GDM1 (cell line): ENCODE results near the gene LDHD.
"Not testable (repeated sequence)": the region's sequence is repeated elsewhere in the genome, so short reads cannot be mapped to it uniquely, and the experiment has no call there.

Source experiments
- DNase-seq: peaks from one replicate; lab custom pipeline; 2025; lab: John Stamatoyannopoulos, UW

Gene LDHD

DNA sequence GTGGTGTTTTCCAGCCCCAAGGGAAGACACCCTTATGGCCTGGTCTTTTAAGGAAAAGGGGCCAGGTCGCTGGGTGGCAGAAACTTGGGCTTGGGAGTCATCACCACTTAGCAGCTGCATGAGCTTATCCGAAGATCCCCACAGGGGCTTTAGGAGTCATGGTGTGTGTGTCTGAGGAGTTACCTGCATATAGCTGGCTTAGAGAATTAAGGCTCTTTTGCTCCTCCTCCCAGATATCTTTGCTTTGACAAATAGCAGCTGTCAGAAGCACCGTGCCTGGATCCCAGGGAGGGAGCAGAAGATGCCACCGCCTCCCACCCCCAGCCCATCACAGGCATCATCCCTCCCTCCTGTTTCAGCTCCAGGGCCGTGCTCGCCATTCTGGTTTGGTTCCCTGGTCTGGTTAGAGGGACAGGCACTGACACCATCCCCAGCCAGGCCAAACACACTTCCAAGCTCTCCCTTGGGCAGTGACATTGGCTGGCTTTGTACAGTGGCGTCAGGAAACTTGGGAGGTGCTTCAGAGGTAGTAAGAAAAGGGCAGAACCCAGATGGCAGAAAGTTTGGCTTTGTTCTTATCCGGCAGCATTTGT lies 17.4 kb downstream of the LDHD start:
- DNase-seq = no peak

- no peak for DNase-seq
Measured at GRCh38 chr16:75097941-75098901, 18.4 kb downstream of the LDHD start.

DNA sequence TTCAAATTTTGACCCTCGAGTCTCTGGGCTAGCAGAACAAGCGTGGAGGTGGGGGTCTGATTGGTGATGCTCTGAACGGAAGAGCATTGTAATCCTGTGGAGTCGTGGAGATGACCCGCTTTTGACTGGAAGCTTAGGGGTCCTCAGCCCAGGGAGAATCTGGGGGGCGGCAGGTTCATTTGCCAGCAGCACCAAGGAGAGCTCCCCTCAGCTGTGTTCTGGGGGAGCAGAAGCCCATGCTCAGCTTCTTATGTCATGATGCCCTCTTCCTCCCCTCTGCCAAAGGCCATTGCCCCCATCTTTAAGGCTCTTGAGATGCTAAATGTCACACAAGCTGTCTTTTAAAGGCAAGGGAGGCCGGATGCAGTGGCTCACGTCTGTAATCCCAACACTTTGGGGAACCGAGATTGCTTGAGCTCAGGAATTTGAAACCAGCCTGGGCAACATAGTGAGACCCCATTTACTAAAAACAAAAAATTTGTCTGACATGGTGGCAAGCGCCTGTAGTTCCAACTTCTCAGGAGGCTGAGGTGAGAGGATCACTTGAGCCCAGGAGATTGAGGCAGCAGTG lies 19.3 kb downstream of the LDHD start:
- no peak for DNase-seq

GRCh38 chr16:75096656-75097055 lies 19.9 kb downstream of the LDHD start:
- DNase-seq = no peak

DNA sequence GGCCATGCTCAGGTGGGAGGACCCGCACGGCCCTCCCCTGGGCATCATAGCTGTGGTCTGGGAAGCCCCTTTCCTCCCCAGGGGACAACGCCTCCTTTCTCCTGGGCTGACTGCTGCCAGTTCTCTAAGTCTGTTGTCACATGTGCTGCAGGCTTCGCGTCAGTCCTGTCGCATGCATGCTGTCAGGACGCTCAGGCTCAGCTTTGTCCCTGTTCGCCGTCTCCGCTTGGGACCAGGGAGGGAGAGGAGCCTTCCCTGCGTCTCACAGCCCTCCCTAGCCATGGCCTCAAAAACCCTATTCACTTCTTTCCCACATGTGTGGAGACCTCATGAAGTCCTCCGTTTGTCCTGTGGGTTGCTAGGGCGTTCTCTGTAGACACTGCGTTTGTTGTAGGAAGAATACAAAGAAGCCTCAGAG lies 21.4 kb downstream of the LDHD start:
- DNase-seq = no peak

DNA sequence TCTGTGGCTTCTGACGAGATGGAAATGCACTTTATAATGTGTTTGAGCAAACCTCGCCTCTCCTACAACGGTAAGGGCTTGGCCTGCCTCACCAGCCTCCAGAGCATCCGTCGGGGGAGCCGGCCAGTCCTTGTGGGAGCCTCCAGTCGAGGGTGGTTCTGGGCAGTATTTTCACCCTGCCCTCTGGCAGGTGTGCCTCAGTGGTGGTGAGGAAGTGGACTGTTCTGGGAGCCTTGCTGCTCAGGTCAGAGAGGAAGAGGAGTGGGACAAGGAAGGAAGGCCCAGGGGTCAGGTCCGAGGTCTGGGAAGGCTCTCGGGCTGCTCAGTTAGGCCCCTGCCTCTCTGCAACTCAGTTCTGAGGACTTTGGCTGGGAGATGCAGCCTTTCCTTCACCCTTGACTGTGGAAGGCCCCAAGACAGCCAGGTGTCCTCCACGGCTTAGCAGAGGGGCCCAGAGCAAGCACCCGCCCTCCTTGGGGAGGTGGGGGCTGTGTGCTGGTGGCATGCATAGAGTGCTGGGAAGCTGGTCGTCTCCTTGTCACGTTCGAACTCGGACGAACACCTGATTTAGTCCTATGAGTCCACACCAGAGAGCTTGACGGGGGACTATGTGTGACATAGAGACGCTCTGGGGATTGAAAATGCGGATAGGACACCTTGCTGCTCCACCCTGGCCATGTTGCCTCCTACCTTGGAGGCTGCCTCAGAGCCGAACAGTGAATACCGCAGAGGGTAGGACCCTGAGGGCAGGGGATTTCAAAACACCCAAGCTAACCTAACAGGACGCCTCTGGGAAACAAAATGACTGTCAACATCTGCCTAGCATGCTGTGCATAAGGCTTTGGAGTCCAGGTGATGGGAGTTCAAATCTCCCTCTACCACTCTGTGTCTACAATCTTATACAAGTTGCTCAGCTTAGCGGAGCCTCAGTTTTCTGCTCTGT lies 22.7 kb downstream of the LDHD start:
- DNase-seq = no peak

DNA sequence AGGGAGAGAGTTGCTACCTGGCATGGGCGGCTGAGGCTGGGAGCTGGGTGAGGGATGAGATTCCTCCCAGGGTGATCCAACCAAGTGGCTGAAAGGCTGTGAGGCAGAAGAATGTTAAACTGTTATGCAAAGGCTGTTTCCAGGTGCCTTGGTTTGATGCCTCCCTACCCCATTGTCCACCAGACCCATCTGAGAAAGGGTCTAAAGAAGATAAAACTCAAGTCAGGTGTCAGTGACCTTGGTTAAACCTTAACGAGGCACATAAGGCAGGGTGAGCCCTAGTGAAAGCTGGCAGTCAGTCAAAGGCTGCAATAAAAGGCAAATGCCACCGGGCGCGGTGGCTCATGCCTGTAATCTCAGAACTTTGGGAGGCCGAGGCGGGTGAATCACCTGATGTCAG lies 23.8 kb downstream of the LDHD start:
- no peak for DNase-seq

- DNase-seq = not testable (repeated sequence)
Measured at GRCh38 chr16:75091619-75092018, 25.0 kb downstream of the LDHD start.

GRCh38 chr16:75090899-75091298 lies 25.7 kb downstream of the LDHD start:
- not testable (repeated sequence) for DNase-seq

- no peak for DNase-seq
Measured at GRCh38 chr16:75089486-75090202, 26.9 kb downstream of the LDHD start.

DNA sequence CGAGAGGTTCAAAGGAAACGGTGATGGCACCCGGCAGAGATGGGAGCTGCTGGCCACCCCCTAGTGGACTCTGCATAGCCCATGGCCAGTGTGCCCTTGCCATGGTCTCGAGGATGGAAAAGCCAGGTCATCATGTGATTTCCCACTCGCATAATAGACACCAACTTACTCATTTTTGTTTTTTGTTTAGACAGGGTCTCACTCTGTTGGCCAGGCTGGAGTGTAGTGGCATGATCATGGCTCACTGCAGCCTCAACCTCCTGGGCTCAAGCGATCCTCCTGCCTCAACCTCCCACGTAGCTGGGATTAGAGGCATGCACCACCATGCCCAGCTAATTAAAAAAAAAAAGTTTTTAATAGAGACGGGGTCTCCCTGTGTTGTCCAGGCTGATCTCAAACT lies 27.6 kb downstream of the LDHD start:
- no peak for DNase-seq

DNA sequence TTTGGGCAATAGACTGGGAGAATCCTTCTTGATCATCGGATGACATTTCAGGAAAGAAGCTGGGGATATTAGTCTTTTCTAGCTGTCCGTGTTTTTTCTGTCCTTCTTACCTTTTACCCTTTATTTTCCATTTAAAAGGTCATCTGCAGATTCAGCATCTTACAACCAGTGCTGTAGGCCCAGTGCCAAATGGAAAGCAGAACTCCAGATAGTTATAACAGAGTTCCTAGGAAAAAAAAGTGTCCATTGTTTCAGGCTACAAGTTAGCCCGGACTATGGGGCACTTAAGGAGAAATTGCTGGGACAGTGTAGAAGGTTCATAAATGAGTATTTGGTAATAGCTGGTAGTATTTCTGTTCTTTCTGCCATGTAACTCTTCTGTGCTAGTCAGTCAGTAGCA lies 28.4 kb downstream of the LDHD start:
- DNase-seq = no peak

DNA sequence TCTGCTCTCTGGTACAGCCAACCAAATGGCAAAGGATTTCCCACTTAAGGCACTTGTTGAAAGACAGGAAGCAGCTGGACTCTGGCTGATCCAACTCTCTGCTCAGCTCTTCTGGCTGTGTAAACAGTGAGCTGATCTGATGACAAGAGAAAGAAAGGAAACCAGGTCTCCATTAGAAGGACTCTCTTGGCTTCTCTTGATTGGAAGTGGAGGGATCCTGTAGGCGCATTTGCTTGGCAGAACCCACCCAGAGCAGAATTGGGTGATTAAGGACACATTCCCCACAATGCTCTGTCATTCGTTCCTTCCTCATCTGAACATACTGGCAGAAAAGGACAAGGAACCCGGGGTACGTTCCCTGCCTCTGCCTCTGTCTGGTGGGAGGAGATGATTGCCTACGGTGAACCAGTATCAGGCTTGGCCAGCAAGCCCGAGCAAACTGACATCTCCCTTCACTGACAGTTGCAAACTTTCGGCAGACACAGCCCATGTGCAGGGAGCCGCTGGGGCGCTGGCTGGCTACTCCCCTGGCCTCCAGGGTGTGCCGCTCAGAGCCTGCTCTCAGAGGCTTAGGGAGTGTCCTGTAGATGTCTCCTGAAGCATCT lies 29.1 kb downstream of the LDHD start:
- DNase-seq = peak; percentile 34

DNA sequence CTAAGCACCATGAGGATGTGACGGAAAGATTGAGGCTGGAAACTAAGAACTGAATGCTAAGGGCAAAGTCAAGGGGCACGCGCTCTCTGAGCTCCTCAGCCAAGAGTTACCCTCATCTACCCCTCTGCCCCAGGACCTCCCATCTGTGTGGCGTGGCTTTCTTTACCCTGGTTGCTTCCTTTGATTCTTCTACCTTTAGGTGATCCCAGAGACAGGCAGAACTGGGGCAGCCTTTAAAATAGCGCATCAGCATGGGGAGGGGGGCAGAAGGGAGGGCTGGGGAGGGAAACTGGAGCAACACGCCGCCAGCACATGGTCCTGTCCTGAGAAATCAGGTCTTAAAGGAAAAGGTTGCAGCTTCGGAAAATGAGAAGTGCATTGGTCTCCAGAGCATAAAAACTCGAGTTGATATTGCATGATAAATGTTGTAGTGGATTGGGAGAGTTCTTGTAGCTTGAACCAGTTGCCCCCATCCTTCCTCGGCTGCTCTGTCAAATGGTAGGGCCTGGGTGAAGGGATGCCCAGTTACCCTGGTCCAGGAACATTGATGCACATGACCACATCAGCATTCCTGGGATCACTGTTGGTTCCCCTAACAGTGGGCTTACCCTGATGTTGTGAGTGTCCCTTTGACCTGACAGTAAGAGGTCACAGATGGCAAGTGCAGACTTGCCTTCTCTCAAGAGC lies 29.7 kb downstream of the LDHD start:
- no peak for DNase-seq

DNA sequence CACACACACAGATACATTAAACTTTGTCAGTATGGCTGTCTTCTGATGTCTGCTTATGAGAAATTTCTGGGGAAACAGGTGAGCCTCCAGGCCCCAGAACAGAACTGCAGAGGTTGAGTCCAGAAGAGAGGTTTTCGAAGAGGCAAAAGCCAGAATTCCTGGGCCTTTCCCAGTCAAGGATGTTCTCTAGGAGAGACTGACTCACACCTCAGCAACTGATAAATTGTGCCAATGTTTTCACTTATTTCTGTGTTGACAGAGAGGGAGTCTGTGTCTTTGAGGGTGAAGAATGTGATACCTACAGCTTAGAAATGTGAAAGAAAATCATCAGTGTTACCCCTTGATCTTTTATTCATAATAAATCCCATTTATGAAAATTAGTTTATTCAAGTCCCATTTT lies 30.3 kb downstream of the LDHD start:
- DNase-seq = no peak

DNA sequence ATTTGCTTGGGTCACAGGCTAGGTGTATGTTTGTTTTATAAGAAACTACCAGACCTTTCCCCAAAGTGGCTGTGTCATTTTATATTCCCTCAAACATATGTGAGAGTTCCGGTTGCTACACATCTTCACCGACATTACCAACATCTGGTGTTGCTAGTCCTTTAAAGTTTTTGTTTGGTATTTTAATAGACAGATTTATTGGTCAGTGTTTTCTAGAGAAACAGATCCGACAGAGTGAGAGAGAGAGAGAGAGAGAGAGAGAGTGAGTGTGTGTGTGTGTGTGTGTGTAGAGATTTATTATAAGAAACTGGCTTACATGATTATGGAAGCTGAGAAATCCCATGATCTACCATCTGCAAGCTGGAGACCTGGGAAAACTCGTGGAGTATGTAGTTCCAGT lies 31.0 kb downstream of the LDHD start:
- DNase-seq = no peak

- DNase-seq = no peak
Measured at GRCh38 chr16:75083813-75084212, 32.8 kb downstream of the LDHD start.

- no peak for DNase-seq
Measured at GRCh38 chr16:75081179-75081859, 35.3 kb downstream of the LDHD start.

DNA sequence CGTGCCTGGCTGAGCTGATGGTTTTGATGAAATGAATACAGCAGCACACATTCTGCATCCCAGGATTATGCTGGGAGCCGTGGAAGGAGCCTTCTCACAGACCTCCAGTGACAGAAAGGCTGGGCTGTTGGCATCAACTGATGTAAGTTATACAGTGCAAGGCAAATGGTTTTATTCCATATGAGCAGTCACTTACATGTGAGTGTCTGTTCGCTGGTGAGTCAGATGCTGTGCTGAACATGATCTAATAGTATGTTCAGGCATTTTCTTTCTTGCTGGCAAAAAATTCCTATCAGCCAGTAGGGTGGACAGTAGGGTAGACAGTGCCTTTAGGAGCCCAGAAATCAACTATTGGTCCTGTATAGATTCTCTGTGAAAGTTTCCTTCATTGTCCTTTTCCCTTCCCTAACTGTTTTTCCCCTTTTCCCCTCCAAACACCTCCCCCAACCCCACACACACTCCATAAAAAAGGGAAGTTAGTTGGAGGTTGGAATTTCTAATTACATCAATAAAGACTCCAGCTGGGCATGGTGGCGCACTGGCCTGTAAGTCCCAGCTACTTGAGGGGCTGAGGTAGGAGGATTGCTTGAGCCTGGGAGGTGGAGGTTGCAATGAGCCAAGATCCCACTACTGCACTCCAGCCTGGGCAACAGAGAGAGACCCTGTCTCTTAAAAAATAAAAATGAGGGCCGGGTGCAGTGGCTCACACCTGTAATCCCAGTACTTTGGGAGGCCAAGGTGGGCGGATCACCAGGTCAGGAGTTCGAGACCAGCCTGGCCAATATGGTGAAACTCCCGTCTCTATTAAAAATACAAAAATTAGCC lies 36.2 kb downstream of the LDHD start:
- DNase-seq = no peak
